HFFc6 (cell line): ENCODE measurements around the gene GSK3A. TPM values are rescaled to one million over a fixed set of nuclear protein-coding genes. Genes with fewer than 3 reads are reported as not detected.
"Not testable (repeated sequence)": the region's sequence is repeated elsewhere in the genome, so short reads cannot be mapped to it uniquely, and the experiment has no call there.

ENCODE experiments used
- DNase-seq: peaks from one replicate; pipeline ENCODE4 v3.0.0-alpha.2; 2018
- H3K27ac Mint-ChIP-seq: 2 replicates; pipeline ENCODE4 v1.8.0; 2020; ENCODE audit warnings: mild to moderate bottlenecking, mixed read lengths
- H3K27me3 Mint-ChIP-seq: 2 replicates; pipeline ENCODE4 v1.8.0; 2021; ENCODE audit warnings: mild to moderate bottlenecking, moderate library complexity, mixed read lengths; ENCODE audit not compliant: insufficient read depth
- H3K36me3 Mint-ChIP-seq: 2 replicates; pipeline ENCODE4 v1.8.0; 2021; ENCODE audit warnings: low read depth, mixed read lengths
- H3K4me1 Mint-ChIP-seq: 2 replicates; pipeline ENCODE4 v1.8.0; 2020; ENCODE audit warnings: low read depth, mixed read lengths
- H3K4me3 Mint-ChIP-seq: 2 replicates; pipeline ENCODE4 v1.8.0; 2020; ENCODE audit warnings: mild to moderate bottlenecking, moderate library complexity, mixed read lengths
- H3K9me3 Mint-ChIP-seq: 2 replicates; pipeline ENCODE4 v1.8.0; 2020; ENCODE audit warnings: mild to moderate bottlenecking, mixed read lengths
- CTCF ChIP-seq: fragments of 200-600 bp; sonication (generic); IDR thresholded peaks from 2 replicates; pipeline ENCODE4 v1.5.0; 2021; ENCODE audit warnings: antibody characterized with exemption, mild to moderate bottlenecking
- total RNA-seq, 6 experiments: library from RNA; stranded (reverse); fragmentation: NEBNext Ultra II Directional; extraction: Animal tissue kit (Norgen Biotek cat#: 25700); gene quantifications; 2 replicates in 1 of 6; 3 replicates in 5 of 6; pipeline ENCODE4 v1.2.3, GENCODE V29; 2021

GSK3A gene
- total RNA-seq, 6 experiments from 2014 or later, result 36.3 to 45.5 (median 43.1) TPM

- no peak within 1 kb of the TSS; the same call in 1 of the 2 replicates for H3K4me3 Mint-ChIP-seq
- H3K36me3 Mint-ChIP-seq, result peaks cover 6% of the 10 kb centered on the region; the same call in 1 of the 2 replicates
- DNase-seq, result peak; percentile 100
- TF ChIP-seq CTCF, result no peak
- H3K27me3 Mint-ChIP-seq, result peaks cover 5% of the 10 kb centered on the region
- peaks cover 22% of the 10 kb centered on the region for H3K4me1 Mint-ChIP-seq
- H3K27ac Mint-ChIP-seq, result no peak within 1 kb of the TSS
- H3K9me3 Mint-ChIP-seq, result no peaks in the 10 kb centered on the region
Observed at GRCh38 chr19:42268704-42269477, 26.5 kb upstream of the GSK3A start, which contains the start of gene CIC. Gene CIC, plus strand, starts transcription at chr19:42269252. Its CDS starts 2,532 bp downstream, at chr19:42271784.

- TF ChIP-seq CTCF, result no peak
- no peak overlapping the region for H3K27ac Mint-ChIP-seq
- H3K9me3 Mint-ChIP-seq, result no peaks in the 10 kb centered on the region
- peaks cover 22% of the 10 kb centered on the region for H3K4me1 Mint-ChIP-seq
- H3K4me3 Mint-ChIP-seq, result no peak overlapping the region
- peaks cover 6% of the 10 kb centered on the region; the same call in 1 of the 2 replicates for H3K36me3 Mint-ChIP-seq
- H3K27me3 Mint-ChIP-seq, result peaks cover 5% of the 10 kb centered on the region
- peak; percentile 99 for DNase-seq
Observed at GRCh38 chr19:42268142-42268703, 25.8 kb upstream of the GSK3A start.

- Mint-ChIP-seq H3K4me1 (peaks cover 22% of the 10 kb centered on the region), H3K36me3 (peaks cover 6% of the 10 kb centered on the region; the same call in 1 of the 2 replicates), H3K4me3 (no peak overlapping the region), H3K27me3 (peaks cover 5% of the 10 kb centered on the region), H3K27ac (no peak overlapping the region), H3K9me3 (no peaks in the 10 kb centered on the region)
- TF ChIP-seq CTCF, result no peak
- DNase-seq, result no peak
Observed at GRCh38 chr19:42267644-42268141, 25.3 kb upstream of the GSK3A start.

GRCh38 chr19:42266928-42267603 is 24.7 kb upstream of the GSK3A start:
- not testable (repeated sequence) for H3K27ac Mint-ChIP-seq, H3K36me3 Mint-ChIP-seq
- peaks cover 22% of the 10 kb centered on the region for H3K4me1 Mint-ChIP-seq

GRCh38 chr19:42266105-42266504 is 23.7 kb upstream of the GSK3A start:
- not testable (repeated sequence) for H3K27ac Mint-ChIP-seq, H3K4me3 Mint-ChIP-seq, DNase-seq, H3K9me3 Mint-ChIP-seq, H3K27me3 Mint-ChIP-seq, H3K36me3 Mint-ChIP-seq
- peaks cover 22% of the 10 kb centered on the region for H3K4me1 Mint-ChIP-seq

More at GRCh38 chr19:42266928-42267603, 24.7 kb upstream of the GSK3A start:
- H3K4me3 Mint-ChIP-seq, H3K27me3 Mint-ChIP-seq, DNase-seq, H3K9me3 Mint-ChIP-seq: not testable (repeated sequence)

- Mint-ChIP-seq H3K36me3 (no peaks in the 10 kb centered on the region), H3K27ac (no peak overlapping the region), H3K4me1 (peaks cover 7% of the 10 kb centered on the region), H3K4me3 (no peak overlapping the region), H3K27me3 (no peaks in the 10 kb centered on the region), H3K9me3 (no peaks in the 10 kb centered on the region)
- no peak for DNase-seq
- TF ChIP-seq CTCF, result no peak
Observed at GRCh38 chr19:42261763-42262162, 19.4 kb upstream of the GSK3A start.

GRCh38 chr19:42257842-42258241 is 15.4 kb upstream of the GSK3A start:
- not testable (repeated sequence) for H3K36me3 Mint-ChIP-seq, H3K9me3 Mint-ChIP-seq, DNase-seq, H3K4me3 Mint-ChIP-seq, H3K27ac Mint-ChIP-seq, H3K27me3 Mint-ChIP-seq
- peaks cover 21% of the 10 kb centered on the region for H3K4me1 Mint-ChIP-seq
